ENCODE measurements around the gene NPFF.
"Not testable (repeated sequence)": the region's sequence is repeated elsewhere in the genome, so short reads cannot be mapped to it uniquely, and the experiment has no call there.

Gene NPFF

GRCh38 chr12:53506881-53507602 is at the start of gene NPFF:
Gene NPFF (minus strand): TSS chr12:53507484. CDS start chr12:53507474, 10 bp downstream.
- DNase-seq (ENCODE audit: low spot score): no peak

- DNase-seq (ENCODE audit: low spot score): no peak
Observed at GRCh38 chr12:53552361-53553327, 45.4 kb upstream of the NPFF start.

- no peak for DNase-seq (ENCODE audit: low spot score)
Observed at GRCh38 chr12:53551889-53552291, 44.6 kb upstream of the NPFF start.

GRCh38 chr12:53550595-53550994 is 43.3 kb upstream of the NPFF start:
- no peak for DNase-seq (ENCODE audit: low spot score)

GRCh38 chr12:53550131-53550530 is 42.8 kb upstream of the NPFF start:
- not testable (repeated sequence) for DNase-seq (ENCODE audit: low spot score)

- DNase-seq (ENCODE audit: low spot score): not testable (repeated sequence)
Observed at GRCh38 chr12:53548354-53548753, 41.1 kb upstream of the NPFF start.

- peak; percentile 78 for DNase-seq (ENCODE audit: low spot score)
Observed at GRCh38 chr12:53543539-53543938, 36.3 kb upstream of the NPFF start.

- DNase-seq (ENCODE audit: low spot score): no peak
Observed at GRCh38 chr12:53539526-53539925, 32.2 kb upstream of the NPFF start.

GRCh38 chr12:53538209-53538689 is 31.0 kb upstream of the NPFF start:
- no peak for DNase-seq (ENCODE audit: low spot score)

- DNase-seq (ENCODE audit: low spot score): no peak
Observed at GRCh38 chr12:53536962-53537361, 29.7 kb upstream of the NPFF start.

GRCh38 chr12:53533471-53533870 is 26.2 kb upstream of the NPFF start:
- no peak for DNase-seq (ENCODE audit: low spot score)

- no peak for DNase-seq (ENCODE audit: low spot score)
Observed at GRCh38 chr12:53532524-53533445, 25.5 kb upstream of the NPFF start.

GRCh38 chr12:53532021-53532420 is 24.7 kb upstream of the NPFF start:
- no peak for DNase-seq (ENCODE audit: low spot score)

- peak; percentile 27 for DNase-seq (ENCODE audit: low spot score)
Observed at GRCh38 chr12:53530920-53531319, 23.6 kb upstream of the NPFF start.

GRCh38 chr12:53530061-53530460 is 22.8 kb upstream of the NPFF start:
- no peak for DNase-seq (ENCODE audit: low spot score)

- no peak for DNase-seq (ENCODE audit: low spot score)
Observed at GRCh38 chr12:53524476-53524875, 17.2 kb upstream of the NPFF start.

GRCh38 chr12:53523131-53523530 is 15.8 kb upstream of the NPFF start:
- no peak for DNase-seq (ENCODE audit: low spot score)

GRCh38 chr12:53518381-53518780 is 11.1 kb upstream of the NPFF start:
- DNase-seq (ENCODE audit: low spot score): no peak

GRCh38 chr12:53516758-53517455 is 9.6 kb upstream of the NPFF start:
- no peak for DNase-seq (ENCODE audit: low spot score)

GRCh38 chr12:53515291-53515680 is 8.0 kb upstream of the NPFF start:
- no peak for DNase-seq (ENCODE audit: low spot score)

- no peak for DNase-seq (ENCODE audit: low spot score)
Observed at GRCh38 chr12:53514628-53515290, 7.5 kb upstream of the NPFF start.
